Stomach (tissue), 9 donors: ENCODE results near the gene NR2F6. TPM values are rescaled to one million over a fixed set of nuclear protein-coding genes. Genes with fewer than 3 reads are reported as not detected.

ENCODE experiments used
- DNase-seq, 2 donors: peaks; one replicate each; pipeline versions ENCODE4 v3.0.0 to v3.0.0-alpha.2; 2013 to 2019
- H3K27ac ChIP-seq, 5 donors: fragments of 200-600 bp in 4 of 5; sonication (generic) in 4 of 5; one replicate each; pipeline ENCODE4 v1.5.1; 2013 to 2019; ENCODE audit warnings: mild to moderate bottlenecking in 1 of 5, moderate library complexity in 1 of 5
- H3K27me3 ChIP-seq, 3 donors: fragments of 200-600 bp; sonication (generic); one replicate each; pipeline ENCODE4 v1.5.1; 2017 to 2019; ENCODE audit warnings: mixed run types in 1 of 3
- H3K36me3 ChIP-seq, 4 donors: fragments of 200-600 bp; sonication (generic); 1 replicate in 3 of 4; 2 replicates in 1 of 4; pipeline ENCODE4 v1.5.1; 2016 to 2019
- H3K4me1 ChIP-seq, 4 donors: fragments of 200-600 bp; sonication (generic); one replicate each; pipeline ENCODE4 v1.5.1; 2016 to 2019
- H3K4me3 ChIP-seq, 4 donors: fragments of 200-600 bp; sonication (generic) in 3 of 4; one replicate each; pipeline ENCODE4 v1.5.1; 2016 to 2019; ENCODE audit warnings: mild to moderate bottlenecking in 1 of 4
- H3K9me3 ChIP-seq, 4 donors: fragments of 200-600 bp; sonication (generic); one replicate each; pipeline ENCODE4 v1.5.1; 2016 to 2019
- EP300 ChIP-seq: sonication (generic); formaldehyde crosslinking; IDR thresholded peaks from one replicate; pipeline ENCODE4 v1.6.1; 2017; ENCODE audit warnings: antibody characterized with exemption
- POLR2A ChIP-seq, 4 donors: fragments of 450-650 bp; IDR thresholded peaks; one replicate each; pipeline ENCODE4 v1.6.1; 2016; ENCODE audit warnings: antibody characterized with exemption in 4 of 4, control low read depth in 2 of 4, mild to moderate bottlenecking in 1 of 4, moderate library complexity in 1 of 4
- POLR2AphosphoS5 ChIP-seq, 3 donors: sonication (generic); formaldehyde crosslinking; IDR thresholded peaks; one replicate each; pipeline ENCODE4 v1.6.1; 2016; ENCODE audit warnings: antibody characterized with exemption in 3 of 3
- WGBS, 5 donors: extraction: QIAGEN DNeasy Blood & Tissue Kit in 3 of 5; methylation state at CpG; one replicate each; pipeline versions ENCODE4 v1.1.5 to v1.1.7; 2013 to 2018; 5-methylcytosine and 5-hydroxymethylcytosine counted together
- intact Hi-C: fragments of 100-400 bp; cut with DNase I; formaldehyde crosslinking; loops from one replicate; pipeline ENCODE4 v1.15.1; 2023; ENCODE audit warnings: low total_unique reads
- polyA plus RNA-seq, 3 donors: library from polyadenylated mRNA; stranded (reverse); fragments of 200-250 nt; gene quantifications; one replicate each; pipeline ENCODE4 v1.2.3, GENCODE V29; 2013
- total RNA-seq, 5 donors: library from RNA; depleted of rRNA; stranded (reverse); fragments of >200 nt; gene quantifications; one replicate each; pipeline versions ENCODE4 v1.1.0 to v1.2.3, GENCODE V29; 2014 to 2016
- TF ChIP-seq, protein P1 (sequence below), 7 experiments: fragments of 450-650 bp in 4 of 7; fragments of 200-600 bp in 3 of 7; sonication (generic) in 3 of 7; IDR thresholded peaks; one replicate each; pipeline ENCODE4 v1.5.1; 2016 to 2019; ENCODE audit warnings: antibody characterized with exemption in 7 of 7, control low read depth in 2 of 7, mild to moderate bottlenecking in 1 of 7
- donor health status: healthy with polysubstance abuse.
- donor health status: Bipolar disorder and iron deficiency.
- donor health status: healthy.

The NR2F6 gene
- total and polyA plus RNA-seq, 8 donors, result 34.4 to 641 (median 46.1) TPM

DNA sequence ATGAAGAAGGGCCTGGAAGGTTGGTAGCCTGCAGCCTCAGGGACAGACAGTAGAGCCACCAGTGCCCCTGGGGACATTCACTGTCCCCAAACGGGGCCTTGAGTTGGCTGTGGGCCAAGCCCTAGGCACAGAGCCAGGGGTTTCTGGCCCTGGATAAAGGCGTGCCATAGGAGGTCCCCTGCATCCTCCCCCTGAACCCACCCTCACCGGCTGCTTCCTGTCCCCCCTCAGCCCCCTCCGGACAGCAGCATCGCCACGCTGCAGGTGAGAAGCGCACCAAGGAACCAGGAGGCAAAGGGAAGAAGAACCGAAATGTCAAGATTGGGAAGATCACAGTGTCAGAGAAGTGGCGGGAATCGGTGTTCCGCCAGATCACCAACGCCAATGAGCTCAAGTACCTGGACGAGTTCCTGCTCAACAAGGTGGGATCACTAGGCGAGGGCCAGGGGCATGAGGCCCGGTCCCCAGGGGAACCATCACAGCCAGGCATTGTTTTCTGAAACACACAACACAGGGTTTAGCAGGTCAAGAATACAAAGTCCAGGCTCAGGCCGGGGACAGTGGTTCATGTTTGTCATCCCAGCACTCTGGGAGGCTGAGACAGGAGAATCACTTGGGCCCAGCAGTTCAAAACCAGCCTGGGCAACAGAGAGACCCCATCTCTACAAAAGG lies 45.2 kb downstream of the NR2F6 start:
- Histone ChIP-seq H3K4me3 (no peak overlapping the region), H3K9me3 (no peaks in the 10 kb centered on the region), H3K36me3 (peaks cover 44 to 100% (median 96%) of the 10 kb centered on the region in 4 donors), H3K4me1 (no peaks in the 10 kb centered on the region), H3K27ac (no peak overlapping the region), H3K27me3 (no peaks in the 10 kb centered on the region)
- WGBS, 5 donors, result 82 to 87% (median 85%) methylated on average over 15 to 16 of the region's 16 CpGs
- intact Hi-C loops, result loop anchor here (5.0 kb wide), 1 partner anchor 82 kb away; the partner anchor contains the start of gene ANKLE1
- TF ChIP-seq EP300 (no peak), POLR2A (IDR thresholded peaks at IDR 0.05) (no peak), POLR2AphosphoS5 (IDR thresholded peaks at IDR 0.05) (no peak)
- TF ChIP-seq, protein P1, sequence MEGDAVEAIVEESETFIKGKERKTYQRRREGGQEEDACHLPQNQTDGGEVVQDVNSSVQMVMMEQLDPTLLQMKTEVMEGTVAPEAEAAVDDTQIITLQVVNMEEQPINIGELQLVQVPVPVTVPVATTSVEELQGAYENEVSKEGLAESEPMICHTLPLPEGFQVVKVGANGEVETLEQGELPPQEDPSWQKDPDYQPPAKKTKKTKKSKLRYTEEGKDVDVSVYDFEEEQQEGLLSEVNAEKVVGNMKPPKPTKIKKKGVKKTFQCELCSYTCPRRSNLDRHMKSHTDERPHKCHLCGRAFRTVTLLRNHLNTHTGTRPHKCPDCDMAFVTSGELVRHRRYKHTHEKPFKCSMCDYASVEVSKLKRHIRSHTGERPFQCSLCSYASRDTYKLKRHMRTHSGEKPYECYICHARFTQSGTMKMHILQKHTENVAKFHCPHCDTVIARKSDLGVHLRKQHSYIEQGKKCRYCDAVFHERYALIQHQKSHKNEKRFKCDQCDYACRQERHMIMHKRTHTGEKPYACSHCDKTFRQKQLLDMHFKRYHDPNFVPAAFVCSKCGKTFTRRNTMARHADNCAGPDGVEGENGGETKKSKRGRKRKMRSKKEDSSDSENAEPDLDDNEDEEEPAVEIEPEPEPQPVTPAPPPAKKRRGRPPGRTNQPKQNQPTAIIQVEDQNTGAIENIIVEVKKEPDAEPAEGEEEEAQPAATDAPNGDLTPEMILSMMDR (IDR thresholded peaks at IDR 0.05), result no peak
- DNase-seq, result no peak

DNA sequence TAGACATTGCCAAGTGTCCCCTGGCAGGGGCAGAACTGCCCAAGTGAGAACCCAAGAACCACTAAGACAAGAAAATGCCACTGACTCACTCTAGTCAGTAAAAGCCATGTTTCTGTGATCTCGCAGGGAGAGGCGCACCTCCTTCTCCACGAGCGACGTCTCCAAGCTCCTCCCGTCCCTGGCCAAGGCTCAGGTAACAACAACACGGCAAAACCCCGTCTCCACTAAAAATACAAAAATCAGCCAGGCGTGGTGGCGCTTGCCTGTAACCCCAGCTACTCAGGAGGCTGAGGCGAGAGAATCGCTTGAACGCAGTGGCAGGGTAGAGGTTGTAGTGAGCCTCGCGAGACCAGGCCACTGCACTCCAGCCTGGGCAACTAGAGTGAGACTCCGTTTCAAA lies 48.1 kb downstream of the NR2F6 start:
- peaks cover 64 to 100% (median 100%) of the 10 kb centered on the region in 4 donors for H3K36me3 ChIP-seq
- no peak overlapping the region for H3K27ac ChIP-seq
- WGBS, 5 donors, result 92 to 96% (median 95%) methylated on average over 13 to 16 of the region's 16 CpGs
- no peak for DNase-seq
- no peaks in the 10 kb centered on the region for H3K4me1 ChIP-seq
- no peak for TF ChIP-seq POLR2A (IDR thresholded peaks at IDR 0.05)
- TF ChIP-seq POLR2AphosphoS5 (IDR thresholded peaks at IDR 0.05), result no peak
- TF ChIP-seq, protein P1 (IDR thresholded peaks at IDR 0.05), result no peak
- TF ChIP-seq EP300, result no peak
- no peaks in the 10 kb centered on the region for H3K9me3 ChIP-seq
- no peaks in the 10 kb centered on the region for H3K27me3 ChIP-seq
- intact Hi-C loops, result no loop called here
- H3K4me3 ChIP-seq, result no peak overlapping the region

GRCh38 chr19:17196610-17197009 lies 49.1 kb downstream of the NR2F6 start:
- Histone ChIP-seq H3K4me1 (no peaks in the 10 kb centered on the region), H3K27ac (no peak overlapping the region), H3K4me3 (no peak overlapping the region), H3K27me3 (no peaks in the 10 kb centered on the region), H3K9me3 (no peaks in the 10 kb centered on the region), H3K36me3 (peaks cover 64 to 100% (median 100%) of the 10 kb centered on the region in 4 donors)
- TF ChIP-seq POLR2AphosphoS5 (IDR thresholded peaks at IDR 0.05) (no peak), EP300 (no peak), POLR2A (IDR thresholded peaks at IDR 0.05) (no peak)
- TF ChIP-seq, protein P1 (IDR thresholded peaks at IDR 0.05), result no peak
- WGBS, 5 donors, result 94 to 98% (median 97%) methylated on average over 7 of the region's 7 CpGs
- intact Hi-C loops, result no loop called here
- no peak for DNase-seq

DNA sequence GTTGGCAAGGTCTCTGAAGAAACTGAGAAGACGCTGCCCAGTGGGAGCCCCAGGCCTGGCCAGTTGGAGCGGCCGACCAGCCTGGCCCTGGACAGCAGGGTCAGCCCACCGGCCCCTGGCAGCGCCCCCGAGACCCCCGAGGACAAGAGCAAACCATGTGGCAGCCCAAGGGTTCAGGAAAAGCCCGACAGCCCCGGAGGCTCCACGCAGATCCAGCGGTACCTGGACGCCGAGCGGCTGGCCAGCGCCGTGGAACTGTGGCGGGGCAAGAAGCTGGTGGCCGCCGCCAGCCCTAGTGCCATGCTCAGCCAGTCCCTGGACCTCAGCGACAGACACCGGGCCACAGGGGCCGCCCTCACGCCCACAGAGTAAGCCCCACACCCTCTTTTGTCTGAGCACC lies 50.6 kb downstream of the NR2F6 start:
- Histone ChIP-seq H3K27ac (no peak overlapping the region), H3K9me3 (no peaks in the 10 kb centered on the region), H3K27me3 (no peaks in the 10 kb centered on the region), H3K4me1 (no peaks in the 10 kb centered on the region), H3K4me3 (no peak overlapping the region), H3K36me3 (peaks cover 64 to 100% (median 100%) of the 10 kb centered on the region in 4 donors)
- TF ChIP-seq EP300, result no peak
- TF ChIP-seq POLR2AphosphoS5 (IDR thresholded peaks at IDR 0.05), result no peak
- TF ChIP-seq POLR2A (IDR thresholded peaks at IDR 0.05), result no peak
- intact Hi-C loops, result no loop called here
- DNase-seq, result no peak
- WGBS, 5 donors, result 91 to 97% (median 97%) methylated on average over 4 to 23 of the region's 23 CpGs

DNA sequence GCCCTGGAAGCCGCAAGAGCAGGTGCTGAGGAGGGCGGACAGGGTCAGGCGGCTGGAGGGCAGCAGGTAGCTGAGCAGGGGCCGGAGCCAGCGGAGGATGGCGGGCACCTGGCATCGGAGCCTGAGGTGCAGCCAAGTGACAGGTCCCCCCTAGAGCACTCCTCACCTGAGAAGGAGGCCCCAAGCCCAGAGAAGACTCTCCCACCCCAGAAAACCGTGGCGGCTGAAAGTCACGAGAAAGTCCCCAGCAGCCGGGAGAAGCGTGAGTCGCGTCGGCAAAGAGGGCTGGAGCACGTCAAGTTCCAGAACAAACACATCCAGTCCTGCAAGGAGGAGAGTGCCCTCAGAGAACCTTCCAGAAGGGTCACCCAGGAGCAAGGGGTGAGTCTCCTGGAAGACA lies 51.1 kb downstream of the NR2F6 start:
- no peaks in the 10 kb centered on the region for H3K9me3 ChIP-seq
- no peaks in the 10 kb centered on the region for H3K27me3 ChIP-seq
- TF ChIP-seq POLR2AphosphoS5 (IDR thresholded peaks at IDR 0.05) (no peak), EP300 (no peak), POLR2A (IDR thresholded peaks at IDR 0.05) (no peak)
- TF ChIP-seq, protein P1 (IDR thresholded peaks at IDR 0.05), result no peak
- H3K4me3 ChIP-seq, result no peak overlapping the region
- 92 to 95% (median 94%) methylated on average over 16 of the region's 16 CpGs for WGBS, 5 donors
- H3K36me3 ChIP-seq, result peaks cover 67 to 100% (median 100%) of the 10 kb centered on the region in 4 donors
- DNase-seq, result no peak
- no peak overlapping the region for H3K27ac ChIP-seq
- H3K4me1 ChIP-seq, result no peaks in the 10 kb centered on the region
- intact Hi-C loops, result no loop called here
